ENCODE results near the gene ZNF124. TPM values are rescaled to one million over a fixed set of nuclear protein-coding genes. Genes with fewer than 3 reads are reported as not detected.

The ZNF124 gene
- total and polyA plus RNA-seq, 2 of the 13 experiments (the other 11 are each of a cell fraction or from before 2014, with no cell fraction given) = 9.7 to 134 TPM

DNA sequence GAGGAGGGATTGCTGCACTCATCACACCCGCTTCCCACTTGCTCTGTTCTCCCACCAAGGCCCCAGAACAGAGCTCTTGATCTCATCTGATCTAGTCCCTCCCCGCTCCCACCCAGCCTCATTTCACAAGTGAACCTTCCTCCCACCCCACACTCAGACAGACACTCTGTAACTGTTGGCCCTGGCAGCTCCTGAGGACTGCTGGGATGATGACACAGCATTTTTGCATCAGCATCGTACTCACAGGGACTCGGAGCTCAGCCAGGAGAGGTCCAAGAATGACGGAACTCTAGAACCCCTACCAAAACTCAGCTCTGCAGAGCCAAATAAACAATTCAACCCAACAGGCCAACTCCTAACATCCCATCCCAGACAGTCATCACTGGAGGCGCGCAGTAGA, 11.2 kb upstream of the ZNF124 start (continued):
- no peak for TF ChIP-seq ZNF264 (CRISPR knock-in tag; IDR thresholded peaks at IDR 0.05)
- no peak for TF ChIP-seq ZNF773 (CRISPR knock-in tag; IDR thresholded peaks at IDR 0.05; ENCODE audit: borderline replicate concordance)
- no peak for TF ChIP-seq ZNF816 (CRISPR knock-in tag; IDR thresholded peaks at IDR 0.05; ENCODE audit: borderline replicate concordance)
- TF ChIP-seq, protein P1, sequence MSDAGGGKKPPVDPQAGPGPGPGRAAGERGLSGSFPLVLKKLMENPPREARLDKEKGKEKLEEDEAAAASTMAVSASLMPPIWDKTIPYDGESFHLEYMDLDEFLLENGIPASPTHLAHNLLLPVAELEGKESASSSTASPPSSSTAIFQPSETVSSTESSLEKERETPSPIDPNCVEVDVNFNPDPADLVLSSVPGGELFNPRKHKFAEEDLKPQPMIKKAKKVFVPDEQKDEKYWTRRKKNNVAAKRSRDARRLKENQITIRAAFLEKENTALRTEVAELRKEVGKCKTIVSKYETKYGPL (CRISPR knock-in tag; IDR thresholded peaks at IDR 0.05) = no peak
- peak; percentile 84 for TF ChIP-seq NFE2L2 (IDR thresholded peaks at IDR 0.05; ENCODE audit: low read length)
- TF ChIP-seq, protein P2, sequence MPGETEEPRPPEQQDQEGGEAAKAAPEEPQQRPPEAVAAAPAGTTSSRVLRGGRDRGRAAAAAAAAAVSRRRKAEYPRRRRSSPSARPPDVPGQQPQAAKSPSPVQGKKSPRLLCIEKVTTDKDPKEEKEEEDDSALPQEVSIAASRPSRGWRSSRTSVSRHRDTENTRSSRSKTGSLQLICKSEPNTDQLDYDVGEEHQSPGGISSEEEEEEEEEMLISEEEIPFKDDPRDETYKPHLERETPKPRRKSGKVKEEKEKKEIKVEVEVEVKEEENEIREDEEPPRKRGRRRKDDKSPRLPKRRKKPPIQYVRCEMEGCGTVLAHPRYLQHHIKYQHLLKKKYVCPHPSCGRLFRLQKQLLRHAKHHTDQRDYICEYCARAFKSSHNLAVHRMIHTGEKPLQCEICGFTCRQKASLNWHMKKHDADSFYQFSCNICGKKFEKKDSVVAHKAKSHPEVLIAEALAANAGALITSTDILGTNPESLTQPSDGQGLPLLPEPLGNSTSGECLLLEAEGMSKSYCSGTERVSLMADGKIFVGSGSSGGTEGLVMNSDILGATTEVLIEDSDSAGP (CRISPR knock-in tag; IDR thresholded peaks at IDR 0.05; ENCODE audit: borderline replicate concordance) = no peak
- no peak for TF ChIP-seq ZFP90 (CRISPR knock-in tag; IDR thresholded peaks at IDR 0.05; ENCODE audit: borderline replicate concordance)
- TF ChIP-seq KLF16 (CRISPR knock-in tag; IDR thresholded peaks at IDR 0.05) = no peak
- TF ChIP-seq, protein P3, sequence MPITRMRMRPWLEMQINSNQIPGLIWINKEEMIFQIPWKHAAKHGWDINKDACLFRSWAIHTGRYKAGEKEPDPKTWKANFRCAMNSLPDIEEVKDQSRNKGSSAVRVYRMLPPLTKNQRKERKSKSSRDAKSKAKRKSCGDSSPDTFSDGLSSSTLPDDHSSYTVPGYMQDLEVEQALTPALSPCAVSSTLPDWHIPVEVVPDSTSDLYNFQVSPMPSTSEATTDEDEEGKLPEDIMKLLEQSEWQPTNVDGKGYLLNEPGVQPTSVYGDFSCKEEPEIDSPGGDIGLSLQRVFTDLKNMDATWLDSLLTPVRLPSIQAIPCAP (CRISPR knock-in tag; IDR thresholded peaks at IDR 0.05; ENCODE audit: low read depth) = no peak
- no peak for TF ChIP-seq ZNF543 (CRISPR knock-in tag; IDR thresholded peaks at IDR 0.05)
- TF ChIP-seq RELA (CRISPR knock-in tag; IDR thresholded peaks at IDR 0.05) = no peak
- no peak for TF ChIP-seq ZNF510 (CRISPR knock-in tag; IDR thresholded peaks at IDR 0.05; ENCODE audit: low read depth)
- no peak for TF ChIP-seq EZH2 (conservative IDR thresholded peaks at IDR 0.05; ENCODE audit: low read depth, low read length)
- TF ChIP-seq HDAC2 (CRISPR knock-in tag; IDR thresholded peaks at IDR 0.05) = no peak
- TF ChIP-seq, protein P4, sequence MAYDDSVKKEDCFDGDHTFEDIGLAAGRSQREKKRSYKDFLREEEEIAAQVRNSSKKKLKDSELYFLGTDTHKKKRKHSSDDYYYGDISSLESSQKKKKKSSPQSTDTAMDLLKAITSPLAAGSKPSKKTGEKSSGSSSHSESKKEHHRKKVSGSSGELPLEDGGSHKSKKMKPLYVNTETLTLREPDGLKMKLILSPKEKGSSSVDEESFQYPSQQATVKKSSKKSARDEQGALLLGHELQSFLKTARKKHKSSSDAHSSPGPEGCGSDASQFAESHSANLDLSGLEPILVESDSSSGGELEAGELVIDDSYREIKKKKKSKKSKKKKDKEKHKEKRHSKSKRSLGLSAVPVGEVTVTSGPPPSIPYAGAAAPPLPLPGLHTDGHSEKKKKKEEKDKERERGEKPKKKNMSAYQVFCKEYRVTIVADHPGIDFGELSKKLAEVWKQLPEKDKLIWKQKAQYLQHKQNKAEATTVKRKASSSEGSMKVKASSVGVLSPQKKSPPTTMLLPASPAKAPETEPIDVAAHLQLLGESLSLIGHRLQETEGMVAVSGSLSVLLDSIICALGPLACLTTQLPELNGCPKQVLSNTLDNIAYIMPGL (CRISPR knock-in tag; IDR thresholded peaks at IDR 0.05; ENCODE audit: borderline replicate concordance in 1 of 2, low read depth in 1 of 2) = no peak
- peak; percentile 90 for TF ChIP-seq MAFF (IDR thresholded peaks at IDR 0.05; ENCODE audit: low read depth, low read length)
- no peak for TF ChIP-seq ZNF501 (CRISPR knock-in tag; IDR thresholded peaks at IDR 0.05)
- TF ChIP-seq MAFK (conservative IDR thresholded peaks at IDR 0.05 in 1 of 2, IDR thresholded peaks at IDR 0.05 in 1 of 2; ENCODE audit: low read length in 2 of 2) = peak; percentile 94
- TF ChIP-seq, protein P5, sequence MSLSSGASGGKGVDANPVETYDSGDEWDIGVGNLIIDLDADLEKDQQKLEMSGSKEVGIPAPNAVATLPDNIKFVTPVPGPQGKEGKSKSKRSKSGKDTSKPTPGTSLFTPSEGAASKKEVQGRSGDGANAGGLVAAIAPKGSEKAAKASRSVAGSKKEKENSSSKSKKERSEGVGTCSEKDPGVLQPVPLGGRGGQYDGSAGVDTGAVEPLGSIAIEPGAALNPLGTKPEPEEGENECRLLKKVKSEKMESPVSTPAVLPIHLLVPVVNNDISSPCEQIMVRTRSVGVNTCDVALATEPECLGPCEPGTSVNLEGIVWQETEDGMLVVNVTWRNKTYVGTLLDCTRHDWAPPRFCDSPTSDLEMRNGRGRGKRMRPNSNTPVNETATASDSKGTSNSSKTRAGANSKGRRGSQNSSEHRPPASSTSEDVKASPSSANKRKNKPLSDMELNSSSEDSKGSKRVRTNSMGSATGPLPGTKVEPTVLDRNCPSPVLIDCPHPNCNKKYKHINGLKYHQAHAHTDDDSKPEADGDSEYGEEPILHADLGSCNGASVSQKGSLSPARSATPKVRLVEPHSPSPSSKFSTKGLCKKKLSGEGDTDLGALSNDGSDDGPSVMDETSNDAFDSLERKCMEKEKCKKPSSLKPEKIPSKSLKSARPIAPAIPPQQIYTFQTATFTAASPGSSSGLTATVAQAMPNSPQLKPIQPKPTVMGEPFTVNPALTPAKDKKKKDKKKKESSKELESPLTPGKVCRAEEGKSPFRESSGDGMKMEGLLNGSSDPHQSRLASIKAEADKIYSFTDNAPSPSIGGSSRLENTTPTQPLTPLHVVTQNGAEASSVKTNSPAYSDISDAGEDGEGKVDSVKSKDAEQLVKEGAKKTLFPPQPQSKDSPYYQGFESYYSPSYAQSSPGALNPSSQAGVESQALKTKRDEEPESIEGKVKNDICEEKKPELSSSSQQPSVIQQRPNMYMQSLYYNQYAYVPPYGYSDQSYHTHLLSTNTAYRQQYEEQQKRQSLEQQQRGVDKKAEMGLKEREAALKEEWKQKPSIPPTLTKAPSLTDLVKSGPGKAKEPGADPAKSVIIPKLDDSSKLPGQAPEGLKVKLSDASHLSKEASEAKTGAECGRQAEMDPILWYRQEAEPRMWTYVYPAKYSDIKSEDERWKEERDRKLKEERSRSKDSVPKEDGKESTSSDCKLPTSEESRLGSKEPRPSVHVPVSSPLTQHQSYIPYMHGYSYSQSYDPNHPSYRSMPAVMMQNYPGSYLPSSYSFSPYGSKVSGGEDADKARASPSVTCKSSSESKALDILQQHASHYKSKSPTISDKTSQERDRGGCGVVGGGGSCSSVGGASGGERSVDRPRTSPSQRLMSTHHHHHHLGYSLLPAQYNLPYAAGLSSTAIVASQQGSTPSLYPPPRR (CRISPR knock-in tag; IDR thresholded peaks at IDR 0.05; ENCODE audit: borderline replicate concordance) = no peak
- TF ChIP-seq KDM3A (CRISPR knock-in tag; IDR thresholded peaks at IDR 0.05; ENCODE audit: low read depth) = no peak
- TF ChIP-seq, protein P6, sequence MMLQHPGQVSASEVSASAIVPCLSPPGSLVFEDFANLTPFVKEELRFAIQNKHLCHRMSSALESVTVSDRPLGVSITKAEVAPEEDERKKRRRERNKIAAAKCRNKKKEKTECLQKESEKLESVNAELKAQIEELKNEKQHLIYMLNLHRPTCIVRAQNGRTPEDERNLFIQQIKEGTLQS (CRISPR knock-in tag; IDR thresholded peaks at IDR 0.05) = no peak

Measured in HepG2 (cell line).